K562 (cell line): ENCODE measurements around the gene HS6ST1. TPM values are rescaled to one million over a fixed set of nuclear protein-coding genes. Genes with fewer than 3 reads are reported as not detected.

Experiments used
- ATAC-seq: fragments of 200-7000 bp; cut with Tn5 transposase; 3 replicates; pipeline ENCODE4 v1.9.1; 2020; ENCODE audit warnings: moderate library complexity
- BruUV-seq: library from RNA; stranded (reverse); fragments of 400-500 nt; replicated peaks from 2 replicates; lab custom pipeline; 2021; lab: Mats Ljungman, UMichigan
- CTCF ChIA-PET: fragments of 300-600 bp; formaldehyde crosslinking; extraction: SDS; loops from one replicate; lab custom pipeline; 2021; ENCODE audit warnings: low intra/inter-chr PET ratio; lab: Yijun Ruan, JAX
- POLR2A ChIA-PET: fragments of 300-600, 350-650 bp; sonication (Branson Sonifier 250); formaldehyde crosslinking; extraction: SDS; loops from one replicate; lab custom pipeline; 2021; ENCODE audit warnings: antibody characterized with exemption, inconsistent platforms; lab: Yijun Ruan, JAX
- DNase-seq, 4 experiments: peaks; one replicate each; pipeline versions ENCODE4 v3.0.0 to v3.0.0-alpha.2; 2011 to 2018; ENCODE audit warnings: low spot score in 3 of 4, mixed read lengths in 3 of 4; ENCODE audit errors: extremely low read depth in 1 of 4
- FAIRE-seq: peaks from 2 replicates; lab custom pipeline; 2011; peaks lifted over from hg19 to GRCh38; lab: Jason Lieb, UNC
- H2AFZ ChIP-seq: 2 replicates; pipeline ENCODE4 v1.6.0; 2011; ENCODE audit warnings: low read depth, low read length, control low read depth, inconsistent platforms
- H3K27ac ChIP-seq: fragments of 200-600 bp; 3 replicates; pipeline ENCODE4 v1.8.0; 2011; ENCODE audit warnings: low read depth, mild to moderate bottlenecking, control low read depth, inconsistent platforms, low read length, moderate library complexity, mixed read lengths; ENCODE audit errors: extremely low read depth
- H3K27me3 ChIP-seq, 2 experiments: fragments of 300-600 bp in 1 of 2; 2 replicates in 1 of 2; 3 replicates in 1 of 2; pipeline versions ENCODE4 v1.6.0 to v1.8.0; 2011; ENCODE audit warnings: inconsistent platforms in 2 of 2, low read length in 2 of 2, mild to moderate bottlenecking in 1 of 2, mixed read lengths in 1 of 2, moderate library complexity in 1 of 2; ENCODE audit not compliant: control insufficient read depth in 2 of 2, insufficient read depth in 2 of 2
- H3K36me3 ChIP-seq: fragments of 300-600 bp; 3 replicates; pipeline ENCODE4 v1.8.0; 2011; ENCODE audit warnings: mild to moderate bottlenecking, low read length, inconsistent platforms; ENCODE audit not compliant: control insufficient read depth, insufficient read depth
- H3K4me1 ChIP-seq, 2 experiments: fragments of 200-600 bp in 1 of 2; replicated peaks in 1 of 2; 2 replicates in 1 of 2; 3 replicates in 1 of 2; pipeline versions ENCODE4 v1.5.1 to v1.8.0; 2011; ENCODE audit warnings: inconsistent platforms in 2 of 2, low read length in 2 of 2, mild to moderate bottlenecking in 1 of 2, mixed read lengths in 1 of 2, moderate library complexity in 1 of 2; ENCODE audit not compliant: control insufficient read depth in 2 of 2, insufficient read depth in 2 of 2
- H3K4me2 ChIP-seq: 2 replicates; pipeline ENCODE4 v1.6.1; 2011; ENCODE audit warnings: low read length, control low read depth, inconsistent platforms, mixed read lengths; ENCODE audit not compliant: insufficient read depth
- H3K4me3 ChIP-seq: fragments of 200-600 bp; sonication (generic), shearing (Covaris generic); 2 replicates; pipeline ENCODE4 v1.5.1; 2016; ENCODE audit warnings: control low read depth, inconsistent platforms
- H3K79me2 ChIP-seq: fragments of 200-600 bp; 3 replicates; pipeline ENCODE4 v1.8.0; 2011; ENCODE audit warnings: low read length, inconsistent platforms; ENCODE audit not compliant: control insufficient read depth, insufficient read depth
- H3K9ac ChIP-seq, 2 experiments: 2 replicates each; pipeline versions ENCODE4 v1.6.0 to v1.6.1; 2011; ENCODE audit warnings: low read depth in 2 of 2, low read length in 2 of 2, control low read depth in 1 of 2, inconsistent platforms in 1 of 2, mild to moderate bottlenecking in 1 of 2, mixed read lengths in 1 of 2; ENCODE audit not compliant: insufficient read depth in 1 of 2
- H3K9me1 ChIP-seq: one replicate; pipeline ENCODE4 v1.6.0; 2011; ENCODE audit warnings: inconsistent platforms, mild to moderate bottlenecking, low read length, moderate library complexity; ENCODE audit not compliant: control insufficient read depth, insufficient read depth
- H3K9me3 ChIP-seq: replicated peaks from 2 replicates; pipeline ENCODE4 v1.5.1; 2011; ENCODE audit warnings: low read depth, low read length, inconsistent platforms; ENCODE audit not compliant: control insufficient read depth, insufficient read depth
- H4K20me1 ChIP-seq: replicated peaks from 2 replicates; pipeline ENCODE4 v1.6.1; 2011; ENCODE audit warnings: low read length, inconsistent platforms, mixed read lengths; ENCODE audit not compliant: control insufficient read depth, insufficient read depth
- ARHGAP35 ChIP-seq: fragments of 450-650 bp; IDR thresholded peaks from 2 replicates; pipeline ENCODE4 v1.6.1; 2018; ENCODE audit not compliant: partially characterized antibody
- CCNT2 ChIP-seq: IDR thresholded peaks from 2 replicates; pipeline ENCODE4 v1.6.1; 2011; ENCODE audit warnings: borderline replicate concordance, low read depth, mild to moderate bottlenecking, moderate library complexity, mixed read lengths, low read length; ENCODE audit not compliant: insufficient read length; ENCODE audit errors: extremely low read depth
- JUND ChIP-seq, 2 experiments: IDR thresholded peaks; 2 replicates in 1 of 2; 3 replicates in 1 of 2; pipeline ENCODE4 v1.6.1; 2011; ENCODE audit warnings: borderline replicate concordance in 2 of 2, low read depth in 2 of 2, low read length in 2 of 2, improper control_type of control experiment in 1 of 2, missing biosample characterization in 1 of 2, missing genetic modification characterization in 1 of 2, missing genetic modification reagents in 1 of 2
- L3MBTL2 ChIP-seq: fragments of 450-650 bp; IDR thresholded peaks from 2 replicates; pipeline ENCODE4 v1.6.1; 2016; ENCODE audit warnings: mild to moderate bottlenecking, moderate library complexity
- MITF ChIP-seq: IDR thresholded peaks from 2 replicates; pipeline ENCODE4 v1.6.1; 2014; ENCODE audit warnings: antibody characterized with exemption
- MYC ChIP-seq, 2 experiments: fragments of 250-450 bp in 1 of 2; sonication (Bioruptor Pico) in 1 of 2; IDR thresholded peaks; 2 replicates each; pipeline versions ENCODE4 v1.5.1 to v1.6.1; 2012 to 2021; ENCODE audit warnings: low read depth in 2 of 2, borderline replicate concordance in 1 of 2, improper control_type of control experiment in 1 of 2, low read length in 1 of 2, mild to moderate bottlenecking in 1 of 2, moderate library complexity in 1 of 2
- NCOA1 ChIP-seq: fragments of 450-650 bp; IDR thresholded peaks from 2 replicates; pipeline ENCODE4 v1.6.1; 2016; ENCODE audit warnings: low read depth
- NFE2 ChIP-seq: IDR thresholded peaks from 2 replicates; pipeline ENCODE4 v1.6.1; 2014; ENCODE audit warnings: antibody characterized with exemption, low read depth
- OTX1 ChIP-seq: fragments of 450-650 bp; formaldehyde crosslinking; IDR thresholded peaks from 2 replicates; pipeline ENCODE4 v1.4.0; 2022; ENCODE audit warnings: mild to moderate bottlenecking
- PHTF2 ChIP-seq: fragments of 250-450 bp; sonication (Bioruptor Pico); IDR thresholded peaks from 2 replicates; pipeline ENCODE4 v1.5.0; 2021; ENCODE audit warnings: mild to moderate bottlenecking
- SNAPC5 ChIP-seq: fragments of 250-450 bp; sonication (Bioruptor Pico); IDR thresholded peaks from 2 replicates; pipeline ENCODE4 v1.8.0; 2021; ENCODE audit warnings: moderate library complexity, mild to moderate bottlenecking, inconsistent platforms
- STAT5A ChIP-seq: IDR thresholded peaks from 2 replicates; pipeline ENCODE4 v1.6.1; 2012; ENCODE audit warnings: low read length, inconsistent platforms, borderline replicate concordance
- TEAD2 ChIP-seq: fragments of 450-650 bp; IDR thresholded peaks from 2 replicates; pipeline ENCODE4 v1.6.1; 2016; ENCODE audit warnings: missing genetic modification characterization, control low read depth, missing compliant biosample characterization
- ZBTB49 ChIP-seq: sonication (generic); formaldehyde crosslinking; IDR thresholded peaks from 2 replicates; pipeline ENCODE4 v1.8.0; 2022; ENCODE audit warnings: missing genetic modification reagents, mild to moderate bottlenecking, borderline replicate concordance
- ZNF830 ChIP-seq: fragments of 250-450 bp; sonication (Bioruptor Pico); IDR thresholded peaks from 2 replicates; pipeline ENCODE4 v1.5.0; 2021; ENCODE audit warnings: mild to moderate bottlenecking
- WGBS: fragments of 100-300 bp; shearing (Covaris generic); methylation state at CpG from one replicate; pipeline ENCODE4 v1.1.6; 2016; ENCODE audit warnings: low coverage, mixed read lengths; ENCODE audit not compliant: insufficient coverage; ENCODE audit errors: missing lambda C conversion rate; 5-methylcytosine and 5-hydroxymethylcytosine counted together
- in situ Hi-C: fragments of 300-500 bp; cut with MboI; formaldehyde crosslinking; loops from 4 replicates; pipeline ENCODE4 v1.15.0; 2018; ENCODE audit warnings: inconsistent platforms, mixed read lengths
- intact Hi-C: fragments of 100-400 bp; cut with micrococcal nuclease; formaldehyde crosslinking; loops from 2 replicates; pipeline ENCODE4 v1.14.2; 2022
- polyA plus RNA-seq, 8 experiments: library from polyadenylated mRNA; depleted of rRNA in 4 of 8; stranded (reverse) in 5 of 8; unstranded in 3 of 8; fragments of >200 nt; fragmentation: Nextera tagmentation in 2 of 8; fragmentation: Illumina TruSeq in 1 of 8; extraction: Ambion mirVana in 2 of 8; extraction: Trizol in 1 of 8; gene quantifications; 2 replicates each; pipeline versions ENCODE4 v1.2.1 to v1.2.3, GENCODE V29; 2011 to 2014; ENCODE audit warnings: inconsistent platforms in 1 of 8, missing spikeins in 1 of 8
- total RNA-seq, 7 experiments: library from RNA; depleted of rRNA in 6 of 7; stranded (reverse); fragments of >200 nt in 6 of 7; fragmentation: Illumina TruSeq in 2 of 7; extraction: Trizol in 2 of 7; gene quantifications; 2 replicates each; pipeline versions ENCODE4 v1.2.1 to v1.2.3, GENCODE V29; 2011 to 2021; ENCODE audit warnings: low replicate concordance in 1 of 7

HS6ST1 gene
- total and polyA plus RNA-seq, 9 of the 15 experiments (the other 6 are each of a cell fraction or from before 2014, with no cell fraction given), result 0.06 to 7.4 (median 3.8) TPM

- Histone ChIP-seq H3K4me2 (peak overlapping the region; percentile 16; the same call in 1 of the 2 replicates), H3K27me3 (peaks cover 7 to 29% of the 10 kb centered on the region in 2 experiments; a peak in 3 of 5 replicates), H2AFZ (peak overlapping the region; percentile 69; the same call in 1 of the 2 replicates), H3K79me2 (no peaks in the 10 kb centered on the region), H3K36me3 (no peaks in the 10 kb centered on the region), H3K9me3 (no peaks in the 10 kb centered on the region; the same call in 1 of the 2 replicates), H3K4me3 (no peak overlapping the region), H3K4me1 (peaks cover 0 to 17% of the 10 kb centered on the region in 2 experiments; a peak in 2 of 5 replicates), H3K27ac (no peak overlapping the region), H4K20me1 (no peaks in the 10 kb centered on the region), H3K9ac (no peak overlapping the region; a peak in 1 of 4 replicates), H3K9me1 (no peaks in the 10 kb centered on the region)
- intact Hi-C loops (loop anchor here (2.0 to 5.0 kb wide), 3 partner anchors 57 to 377 kb away; partner anchors contain the start of gene POLR2D), in situ Hi-C loops (loop anchor here (10.0 kb wide), 1 partner anchor 169 kb away; no protein-coding TSS in a partner anchor)
- POLR2A ChIA-PET, result interaction anchor here (0.7 kb wide), 1 partner anchor 9 kb away, joined by 3 read pairs; no protein-coding TSS in a partner anchor
- 10% methylated on average over 11 of the region's 11 CpGs for WGBS
- FAIRE-seq (no peak), ATAC-seq (no peak), DNase-seq (no peak)
- CTCF ChIA-PET, result interaction anchor here (1.2 to 1.8 kb wide), 2 partner anchors 54 to 171 kb away, joined by 3 to 7 read pairs; no protein-coding TSS in a partner anchor
- BruUV-seq, result no TSS peak
- TF ChIP-seq ARHGAP35 (no peak), MITF (no peak), MYC (IDR thresholded peaks at IDR 0.05; ENCODE audit: low read depth, low read length) (no peak), MYC (CRISPR knock-in tag; IDR thresholded peaks at IDR 0.05; ENCODE audit: borderline replicate concordance, low read depth) (no peak), L3MBTL2 (0 out of 2 replicates have a peak, but pooled peaks have one; percentile 4), PHTF2 (no peak), NCOA1 (no peak), SNAPC5 (CRISPR knock-in tag) (no peak), STAT5A (no peak), TEAD2 (no peak), ZNF830 (CRISPR knock-in tag) (no peak), JUND (IDR thresholded peaks at IDR 0.05; ENCODE audit: borderline replicate concordance, low read depth, low read length) (0 out of 2 replicates have a peak, but pooled peaks have one; percentile 0), JUND (tag; IDR thresholded peaks at IDR 0.05; ENCODE audit: borderline replicate concordance, low read depth, low read length) (no peak), NFE2 (no peak), ZBTB49 (CRISPR knock-in tag) (0 out of 2 replicates have a peak, but pooled peaks have one; percentile 8), CCNT2 (peak; percentile 1), OTX1 (CRISPR knock-in tag) (no peak)
Observed at GRCh38 chr2:128233790-128234395, 84.8 kb downstream of the HS6ST1 start.
